ENCODE data around the gene CSAG1. TPM values are rescaled to one million over a fixed set of nuclear protein-coding genes. Genes with fewer than 3 reads are reported as not detected.
"Not testable (repeated sequence)": the region's sequence is repeated elsewhere in the genome, so short reads cannot be mapped to it uniquely, and the experiment has no call there.

The CSAG1 gene, protein sequence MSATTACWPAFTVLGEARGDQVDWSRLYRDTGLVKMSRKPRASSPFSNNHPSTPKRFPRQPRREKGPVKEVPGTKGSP
- not detected for total RNA-seq

DNA sequence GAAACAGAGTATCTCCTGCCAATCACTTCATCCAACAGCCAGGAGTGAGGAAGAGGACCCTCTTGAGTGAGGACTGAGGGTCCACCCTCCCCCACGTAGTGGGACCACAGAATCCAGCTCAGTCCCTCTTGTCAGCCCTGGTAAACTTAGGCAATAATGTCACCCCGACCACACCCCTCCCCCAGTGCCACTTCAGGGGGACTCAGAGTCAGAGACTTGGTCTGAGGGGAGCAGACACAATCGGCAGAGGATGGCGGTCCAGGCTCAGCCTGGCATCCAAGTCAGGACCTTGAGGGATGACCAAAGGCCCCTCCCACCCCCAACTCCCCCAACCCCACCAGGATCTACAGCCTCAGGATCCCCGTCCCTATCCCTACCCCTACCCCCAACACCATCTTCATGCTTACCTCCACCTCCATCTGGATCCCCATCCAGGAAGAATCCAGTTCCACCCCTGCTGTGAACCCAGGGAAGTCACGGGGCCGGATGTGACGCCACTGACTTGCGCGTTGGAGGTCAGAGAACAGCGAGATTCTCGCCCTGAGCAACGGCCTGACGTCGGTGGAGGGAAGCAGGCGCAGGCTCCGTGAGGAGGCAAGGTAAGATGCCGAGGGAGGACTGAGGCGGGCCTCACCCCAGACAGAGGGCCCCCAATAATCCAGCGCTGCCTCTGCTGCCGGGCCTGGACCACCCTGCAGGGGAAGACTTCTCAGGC, at the start of gene CSAG1, which contains the start of gene MAGEA12:
TSS of gene CSAG1 (minus strand) at position 461 of the 715 bp plus-strand sequence. CDS start 1,261 bp downstream, outside the sequence.
TSS of gene MAGEA12 (plus strand) at position 497 of the 715 bp plus-strand sequence. CDS start 2,405 bp downstream, outside the sequence.
- TF ChIP-seq, protein P1, sequence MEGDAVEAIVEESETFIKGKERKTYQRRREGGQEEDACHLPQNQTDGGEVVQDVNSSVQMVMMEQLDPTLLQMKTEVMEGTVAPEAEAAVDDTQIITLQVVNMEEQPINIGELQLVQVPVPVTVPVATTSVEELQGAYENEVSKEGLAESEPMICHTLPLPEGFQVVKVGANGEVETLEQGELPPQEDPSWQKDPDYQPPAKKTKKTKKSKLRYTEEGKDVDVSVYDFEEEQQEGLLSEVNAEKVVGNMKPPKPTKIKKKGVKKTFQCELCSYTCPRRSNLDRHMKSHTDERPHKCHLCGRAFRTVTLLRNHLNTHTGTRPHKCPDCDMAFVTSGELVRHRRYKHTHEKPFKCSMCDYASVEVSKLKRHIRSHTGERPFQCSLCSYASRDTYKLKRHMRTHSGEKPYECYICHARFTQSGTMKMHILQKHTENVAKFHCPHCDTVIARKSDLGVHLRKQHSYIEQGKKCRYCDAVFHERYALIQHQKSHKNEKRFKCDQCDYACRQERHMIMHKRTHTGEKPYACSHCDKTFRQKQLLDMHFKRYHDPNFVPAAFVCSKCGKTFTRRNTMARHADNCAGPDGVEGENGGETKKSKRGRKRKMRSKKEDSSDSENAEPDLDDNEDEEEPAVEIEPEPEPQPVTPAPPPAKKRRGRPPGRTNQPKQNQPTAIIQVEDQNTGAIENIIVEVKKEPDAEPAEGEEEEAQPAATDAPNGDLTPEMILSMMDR (IDR thresholded peaks at IDR 0.05), result no peak
- no peak within 1 kb of the TSS for H3K9ac ChIP-seq (ENCODE audit: low read depth in 2 of 2, low read length in 2 of 2)
- DNase-seq, result no peak
- intact Hi-C loops (cut with DNase I), result no loop called here
- H3K4me1 ChIP-seq, result no peaks in the 10 kb centered on the region
- H3K27me3 ChIP-seq, result no peaks in the 10 kb centered on the region
- H3K27ac ChIP-seq, result no peak within 1 kb of the TSS
- H3K36me3 ChIP-seq, result no peaks in the 10 kb centered on the region
- no peaks in the 10 kb centered on the region for H3K9me3 ChIP-seq
- no peak within 1 kb of the TSS for H3K4me3 ChIP-seq

DNA sequence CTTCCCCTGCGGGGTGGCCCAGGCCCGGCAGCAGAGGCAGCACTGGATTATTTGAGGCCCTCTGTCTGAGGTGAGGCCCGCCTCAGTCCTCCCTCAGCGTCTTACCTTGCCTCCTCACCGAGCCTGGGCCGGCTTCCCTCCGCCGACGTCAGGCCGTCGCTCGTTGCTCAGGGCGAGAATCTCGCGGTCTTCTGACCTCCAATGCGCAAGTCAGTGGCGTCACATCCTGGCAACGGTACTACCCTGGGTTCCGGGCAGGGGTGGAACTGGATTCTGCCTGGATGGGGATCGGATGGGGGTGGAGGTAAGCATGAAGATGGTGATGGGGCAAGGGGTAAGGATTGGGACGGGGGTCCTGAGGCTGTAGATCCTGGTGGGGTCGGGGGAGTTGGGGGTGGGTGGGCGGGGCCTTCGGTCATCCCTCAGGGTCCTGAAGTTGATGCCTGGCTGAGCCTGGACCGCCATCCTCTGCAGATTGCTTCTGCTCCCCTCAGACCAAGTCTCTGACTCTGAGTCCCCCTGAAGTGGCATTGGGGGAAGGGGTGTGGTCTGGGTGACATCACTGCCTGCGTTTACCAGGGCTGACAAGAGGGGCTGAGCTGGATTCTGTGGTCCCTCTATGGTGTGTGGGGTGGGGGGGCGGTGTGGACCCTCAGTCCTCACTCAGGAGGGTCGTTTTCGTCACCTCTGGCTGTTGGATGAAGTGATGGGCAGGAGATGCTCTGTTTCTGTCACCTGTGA, 36.2 kb upstream of the CSAG1 start, which contains the start of gene MAGEA6:
TSS of gene MAGEA6 (minus strand) at position 141 of the 741 bp plus-strand sequence. CDS start 2,039 bp downstream, outside the sequence.
- intact Hi-C loops (cut with DNase I); H3K9ac ChIP-seq (ENCODE audit: low read depth in 2 of 2, low read length in 2 of 2); DNase-seq; H3K27ac ChIP-seq; H3K4me3 ChIP-seq; H3K9me3 ChIP-seq; H3K27me3 ChIP-seq; H3K4me1 ChIP-seq; H3K36me3 ChIP-seq: not testable (repeated sequence)

DNA sequence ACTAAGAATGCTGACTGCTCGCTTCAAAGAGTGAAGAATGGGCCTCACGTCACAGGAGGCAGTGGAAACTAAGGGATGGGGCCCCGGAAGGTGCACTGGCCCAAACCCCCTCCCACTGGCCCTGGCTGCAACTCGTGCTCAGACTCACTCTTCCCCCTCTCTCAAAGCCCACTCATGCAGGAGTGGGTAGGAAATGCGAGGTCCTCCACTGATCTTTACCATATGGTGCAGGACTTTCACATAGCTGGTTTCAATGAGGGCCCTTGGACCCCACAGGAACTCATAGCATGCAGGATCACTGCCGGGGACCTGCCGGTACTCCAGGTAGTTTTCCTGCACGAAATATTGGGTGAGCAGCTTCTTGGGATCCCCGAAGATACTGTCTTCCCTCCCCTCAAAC, 33.0 kb upstream of the CSAG1 start:
- H3K9me3 ChIP-seq; DNase-seq; H3K27me3 ChIP-seq; H3K27ac ChIP-seq; H3K4me3 ChIP-seq; H3K9ac ChIP-seq (ENCODE audit: low read depth in 2 of 2, low read length in 2 of 2); intact Hi-C loops (cut with DNase I); H3K36me3 ChIP-seq; H3K4me1 ChIP-seq: not testable (repeated sequence)

DNA sequence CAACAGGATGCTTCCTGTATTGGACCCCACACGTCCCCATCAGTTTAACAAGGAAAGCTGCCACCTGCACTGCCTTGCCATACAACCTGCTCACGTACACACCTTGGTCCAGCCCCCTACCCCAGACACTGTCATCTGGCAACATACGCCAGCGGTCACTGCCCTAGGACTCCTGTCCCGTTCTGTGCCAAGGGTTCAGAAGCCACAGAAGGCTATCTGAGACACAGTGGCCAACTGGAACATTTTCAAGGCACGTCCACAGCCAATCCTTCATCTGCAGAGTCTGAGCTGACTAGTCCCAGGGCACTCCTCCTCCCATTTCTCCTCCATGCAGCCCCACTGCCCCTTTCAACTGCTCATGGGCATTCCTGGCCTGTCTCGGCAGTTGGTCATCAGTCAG, 28.1 kb upstream of the CSAG1 start:
- intact Hi-C loops (cut with DNase I); H3K4me1 ChIP-seq; H3K9me3 ChIP-seq: not testable (repeated sequence)

DNA sequence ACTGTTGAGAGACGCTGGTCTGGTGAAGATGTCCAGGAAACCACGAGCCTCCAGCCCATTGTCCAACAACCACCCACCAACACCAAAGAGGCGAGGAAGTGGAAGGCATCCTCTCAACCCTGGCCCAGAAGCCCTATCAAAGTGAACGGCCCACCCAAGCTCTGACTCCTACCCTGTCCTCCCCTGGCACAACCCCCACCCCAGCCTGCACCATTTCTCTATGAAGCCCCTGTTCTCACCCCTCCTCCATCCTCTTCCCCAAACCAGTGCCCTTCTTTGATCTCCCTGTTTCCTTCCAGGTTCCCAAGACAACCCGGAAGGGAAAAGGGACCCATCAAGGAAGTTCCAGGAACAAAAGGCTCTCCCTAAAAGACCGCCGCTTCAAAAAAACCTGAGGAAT, 26.0 kb upstream of the CSAG1 start:
- DNase-seq; H3K9ac ChIP-seq (ENCODE audit: low read depth in 2 of 2, low read length in 2 of 2); H3K4me1 ChIP-seq; H3K36me3 ChIP-seq; H3K27me3 ChIP-seq; H3K9me3 ChIP-seq; H3K27ac ChIP-seq; H3K4me3 ChIP-seq; intact Hi-C loops (cut with DNase I): not testable (repeated sequence)

More for the DNA sequence above, 28.1 kb upstream of the CSAG1 start:
- H3K9ac ChIP-seq (ENCODE audit: low read depth in 2 of 2, low read length in 2 of 2); H3K27me3 ChIP-seq; H3K27ac ChIP-seq; H3K36me3 ChIP-seq; DNase-seq; H3K4me3 ChIP-seq: not testable (repeated sequence)

DNA sequence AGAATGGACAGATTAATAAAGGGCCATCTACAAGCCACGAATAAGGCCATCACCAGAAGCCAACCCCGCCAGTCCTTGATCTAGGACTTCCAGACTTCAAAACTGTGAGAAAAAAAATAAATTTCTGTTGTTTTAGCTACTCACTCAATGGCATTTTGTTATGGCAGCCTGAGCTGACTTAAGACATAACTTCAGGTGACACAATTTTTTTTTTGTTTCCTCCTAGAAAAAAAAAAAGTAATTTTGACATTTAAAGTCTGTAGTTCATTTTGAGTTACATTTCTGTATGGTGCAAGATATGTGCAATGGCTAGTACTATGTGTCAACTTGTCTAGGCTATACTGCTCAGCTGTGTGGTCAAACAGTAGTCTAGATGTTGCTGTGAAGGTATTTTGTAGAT, 25.4 kb upstream of the CSAG1 start, which contains the start of gene CSAG3:
TSS of gene CSAG3 (plus strand) at position 301 of the 400 bp plus-strand sequence.
- intact Hi-C loops (cut with DNase I); H3K27me3 ChIP-seq; H3K9ac ChIP-seq (ENCODE audit: low read depth in 2 of 2, low read length in 2 of 2); H3K9me3 ChIP-seq; H3K27ac ChIP-seq; H3K4me1 ChIP-seq; DNase-seq; H3K36me3 ChIP-seq; H3K4me3 ChIP-seq: not testable (repeated sequence)

DNA sequence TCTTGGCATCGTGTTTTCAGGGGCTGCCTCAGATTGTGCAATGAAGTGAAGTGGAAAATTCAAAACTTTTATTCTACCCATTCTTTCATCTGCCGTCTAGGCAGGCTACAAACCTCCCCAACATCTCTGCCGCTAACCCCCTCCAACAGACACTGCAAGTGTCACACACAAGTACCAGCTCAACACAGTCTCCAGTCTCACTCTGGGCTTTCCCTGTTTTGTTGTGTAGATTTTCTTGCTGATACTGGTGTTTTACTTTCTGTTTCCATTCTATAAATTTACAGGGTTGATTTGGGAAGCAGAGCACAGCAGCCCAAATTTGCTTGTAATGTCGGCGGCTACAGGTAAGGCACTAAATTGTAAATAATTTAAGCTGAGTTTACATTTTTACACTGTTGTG, 21.4 kb upstream of the CSAG1 start:
- H3K4me3 ChIP-seq; H3K9me3 ChIP-seq; H3K9ac ChIP-seq (ENCODE audit: low read depth in 2 of 2, low read length in 2 of 2); H3K36me3 ChIP-seq; DNase-seq; intact Hi-C loops (cut with DNase I); H3K27me3 ChIP-seq; H3K4me1 ChIP-seq; H3K27ac ChIP-seq: not testable (repeated sequence)

DNA sequence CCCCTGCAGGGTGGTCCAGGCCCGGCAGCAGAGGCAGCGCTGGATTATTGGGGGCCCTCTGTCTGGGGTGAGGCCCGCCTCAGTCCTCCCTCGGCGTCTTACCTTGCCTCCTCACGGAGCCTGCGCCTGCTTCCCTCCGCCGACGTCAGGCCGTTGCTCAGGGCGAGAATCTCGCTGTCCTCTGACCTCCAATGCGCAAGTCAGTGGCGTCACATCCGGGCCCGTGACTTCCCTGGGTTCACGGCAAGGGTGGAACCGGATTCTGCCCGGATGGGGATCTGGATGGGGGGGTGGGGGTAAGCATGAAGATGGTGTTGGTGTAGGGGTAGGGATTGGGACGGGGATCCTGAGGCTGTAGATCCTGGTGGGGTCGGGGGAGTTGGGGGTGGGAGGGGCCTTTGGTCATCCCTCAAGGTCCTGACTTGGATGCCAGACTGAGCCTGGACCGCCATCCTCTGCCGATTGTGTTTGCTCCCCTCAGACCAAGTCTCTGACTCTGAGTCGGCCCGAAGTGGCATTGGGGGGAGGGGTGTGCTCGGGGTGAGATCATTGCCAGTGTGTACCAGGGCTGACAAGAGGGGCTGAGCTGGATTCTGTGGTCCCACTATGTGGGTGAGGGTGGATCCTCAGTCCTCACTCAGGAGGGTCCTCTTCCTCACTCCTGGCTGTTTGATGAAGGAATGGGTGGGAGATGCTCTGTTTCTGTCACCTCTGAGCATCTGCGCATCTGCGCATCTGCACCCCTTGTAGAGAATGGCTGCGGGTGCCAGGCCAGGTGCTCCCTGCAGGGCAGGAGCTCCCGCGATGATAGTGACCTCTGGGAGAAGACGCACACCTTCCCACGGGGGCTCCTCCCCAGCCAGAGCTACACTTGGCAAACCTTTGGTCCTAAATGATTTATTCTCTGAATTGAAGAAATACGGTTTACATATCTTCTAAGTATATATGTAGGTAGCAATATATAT, 20.4 kb upstream of the CSAG1 start, which contains the start of gene MAGEA2:
TSS of gene MAGEA2 (minus strand) at position 157 of the 965 bp plus-strand sequence. CDS start 2,479 bp downstream, outside the sequence.
- H3K4me1 ChIP-seq; H3K36me3 ChIP-seq; H3K27me3 ChIP-seq; intact Hi-C loops (cut with DNase I); H3K9ac ChIP-seq (ENCODE audit: low read depth in 2 of 2, low read length in 2 of 2); H3K27ac ChIP-seq; H3K4me3 ChIP-seq; H3K9me3 ChIP-seq; DNase-seq: not testable (repeated sequence)
